Forelimb muscle (tissue), 1 donor: ENCODE measurements around the gene PDE6G. TPM values are rescaled to one million over a fixed set of nuclear protein-coding genes. Genes with fewer than 3 reads are reported as not detected.

Source experiments
- DNase-seq: peaks from one replicate; pipeline ENCODE4 v3.0.0-alpha.2; 2013; ENCODE audit warnings: low read depth
- polyA plus RNA-seq: library from polyadenylated mRNA; unstranded; fragments of 120-200 nt; gene quantifications from one replicate; pipeline ENCODE4 v1.2.1, GENCODE V29; 2013; ENCODE audit not compliant: insufficient read length

PDE6G gene
- 3.9 TPM for polyA plus RNA-seq

DNA sequence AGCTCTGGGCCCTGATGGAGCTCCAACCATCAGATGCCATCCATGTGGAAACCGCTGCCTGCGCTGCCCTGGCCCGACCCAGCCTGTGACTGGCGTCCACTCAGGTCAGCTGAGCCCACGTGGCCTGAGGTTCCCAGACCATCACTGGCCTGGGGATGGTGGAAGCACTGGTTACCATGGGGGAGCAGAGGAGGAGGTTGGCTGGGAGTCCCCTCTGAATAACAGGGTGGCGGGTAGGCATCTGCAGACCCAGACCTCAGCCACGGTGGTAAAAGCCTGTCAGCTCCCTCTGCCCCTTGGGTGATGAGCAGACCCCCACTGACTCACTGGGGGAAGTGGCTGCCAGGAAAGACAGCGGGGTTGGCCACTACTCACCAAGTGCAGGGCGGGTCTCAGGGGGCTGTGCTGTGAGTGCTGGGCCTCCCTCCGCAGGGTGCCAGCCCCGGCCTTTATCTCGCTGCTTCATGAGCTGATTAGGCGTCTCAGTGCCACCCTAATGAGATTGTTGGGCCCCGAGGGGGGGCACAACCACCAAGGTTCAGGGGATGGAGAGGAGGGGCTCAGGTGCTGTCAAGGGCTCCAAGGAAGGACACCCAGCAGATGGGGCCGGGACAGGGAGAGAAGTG is at the start of gene PDE6G:
Gene PDE6G, minus strand, starts transcription at position 425 of the 626 bp plus-strand sequence. CDS start 3,237 bp downstream, outside the sequence.
- DNase-seq = no peak

GRCh38 chr17:81705518-81706231 is 49.3 kb upstream of the PDE6G start:
- no peak for DNase-seq

DNA sequence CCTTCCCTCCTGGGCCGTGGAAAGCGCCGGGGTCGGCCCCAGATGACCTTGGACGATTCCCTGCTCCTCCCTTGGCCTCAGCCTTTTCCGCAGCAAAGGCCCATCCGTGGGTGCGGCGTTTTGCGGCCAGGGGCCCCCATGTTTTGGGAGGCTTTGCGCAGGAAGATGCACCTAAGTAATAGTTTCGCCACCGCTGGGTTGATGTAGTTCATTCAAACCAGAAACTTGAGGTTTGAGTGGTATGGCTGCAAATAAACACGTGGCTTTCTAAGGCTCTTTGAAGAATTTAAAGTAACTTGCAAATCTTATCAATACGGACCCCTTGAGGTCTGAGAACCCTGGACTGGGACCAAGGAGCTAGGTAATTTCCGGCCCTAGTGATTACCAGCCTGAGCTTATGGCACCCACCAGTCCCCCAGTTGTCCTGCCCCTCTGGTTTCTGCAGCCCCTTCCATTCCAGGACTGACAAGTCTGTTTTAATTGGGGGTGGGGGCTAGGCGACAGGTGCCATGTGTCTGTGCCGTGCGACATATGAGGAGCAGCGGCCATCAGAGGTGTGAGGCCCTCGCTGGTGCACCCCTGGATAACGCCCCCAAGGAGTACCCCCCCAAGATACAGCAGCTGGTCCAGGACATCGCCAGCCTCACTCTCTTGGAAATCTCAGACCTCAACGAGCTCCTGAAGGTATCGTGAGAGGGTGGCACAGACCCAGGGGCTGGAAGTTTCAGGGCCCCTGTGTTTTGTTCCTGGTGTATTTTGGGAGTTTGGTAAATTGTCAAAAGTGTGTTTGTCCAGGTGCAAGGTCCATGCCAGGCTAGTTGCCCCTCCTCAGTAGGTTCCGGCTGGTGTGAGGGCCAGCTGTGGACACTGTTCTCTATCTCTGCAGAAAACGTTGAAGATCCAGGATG is 47.7 kb upstream of the PDE6G start:
- no peak for DNase-seq

DNA sequence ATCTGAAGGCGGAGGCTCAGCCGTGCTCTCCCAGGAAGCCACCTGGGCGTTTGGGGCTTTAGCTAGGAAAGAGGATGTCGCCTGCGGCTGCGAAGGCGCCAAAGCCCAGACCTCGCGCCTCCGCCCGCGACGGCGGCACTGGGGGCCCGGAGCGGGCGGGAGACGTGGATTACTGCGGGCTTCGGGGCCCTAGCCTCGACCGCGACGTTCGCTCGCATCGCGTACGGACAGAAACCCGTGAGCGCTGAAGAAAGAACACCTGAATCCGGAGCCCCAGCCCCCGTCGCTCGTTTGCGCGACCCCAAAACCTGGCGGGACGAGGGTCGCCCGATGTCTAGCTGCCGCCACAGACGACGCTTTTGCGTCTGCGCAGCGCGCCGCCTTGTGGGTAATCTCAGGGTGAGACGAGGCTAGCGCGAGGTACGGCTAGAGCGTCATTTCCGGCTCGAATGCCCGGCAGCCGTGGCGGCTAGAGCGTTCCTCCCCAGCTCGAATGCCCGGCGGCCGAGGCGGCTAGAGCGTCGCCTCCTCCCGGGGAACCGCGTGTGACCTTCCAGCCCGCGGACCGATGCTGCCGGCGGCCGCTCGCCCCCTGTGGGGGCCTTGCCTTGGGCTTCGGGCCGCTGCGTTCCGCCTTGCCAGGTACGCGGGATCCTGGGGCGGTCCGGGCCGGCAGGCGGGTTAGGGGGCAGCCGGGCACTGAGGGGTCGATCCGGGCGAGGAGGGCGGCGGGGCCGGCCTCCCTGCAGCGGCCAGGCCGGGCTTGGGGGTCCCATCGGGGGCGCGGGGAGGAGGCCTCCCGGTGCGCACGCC is 46.8 kb upstream of the PDE6G start, which contains the start of gene MRPL12:
Gene MRPL12, plus strand, starts transcription at position 434 of the 813 bp plus-strand sequence. Its CDS starts 135 bp downstream, at position 569.
- peak; percentile 90 for DNase-seq

DNA sequence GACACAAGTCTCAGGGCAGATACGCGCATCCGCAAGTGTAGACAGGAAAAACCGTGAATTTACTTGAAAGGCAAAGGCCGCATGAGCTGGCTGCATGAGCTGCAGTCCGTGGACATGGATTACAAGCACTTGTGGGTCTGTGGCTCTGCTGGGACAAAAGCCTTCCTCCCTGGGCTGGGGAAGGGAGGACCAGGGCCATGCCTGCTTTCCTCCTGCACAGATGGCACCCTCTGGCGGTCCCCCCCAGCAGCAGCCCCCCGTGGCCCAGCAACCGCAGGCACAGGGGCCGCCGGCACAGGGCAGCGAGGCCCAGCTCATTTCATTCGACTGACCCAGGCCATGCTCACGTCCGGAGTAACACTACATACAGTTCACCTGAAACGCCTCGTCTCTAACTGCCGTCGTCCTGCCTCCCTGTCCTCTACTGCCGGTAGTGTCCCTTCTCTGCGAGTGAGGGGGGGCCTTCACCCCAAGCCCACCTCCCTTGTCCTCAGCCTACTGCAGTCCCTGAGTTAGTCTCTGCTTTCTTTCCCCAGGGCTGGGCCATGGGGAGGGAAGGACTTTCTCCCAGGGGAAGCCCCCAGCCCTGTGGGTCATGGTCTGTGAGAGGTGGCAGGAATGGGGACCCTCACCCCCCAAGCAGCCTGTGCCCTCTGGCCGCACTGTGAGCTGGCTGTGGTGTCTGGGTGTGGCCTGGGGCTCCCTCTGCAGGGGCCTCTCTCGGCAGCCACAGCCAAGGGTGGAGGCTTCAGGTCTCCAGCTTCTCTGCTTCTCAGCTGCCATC is 45.1 kb upstream of the PDE6G start:
- DNase-seq = no peak

- DNase-seq = no peak
These were observed 44.3 kb upstream of the PDE6G start for GRCh38 chr17:81700353-81701287.

- no peak for DNase-seq
These were observed 41.1 kb upstream of the PDE6G start for GRCh38 chr17:81697261-81698044.

DNA sequence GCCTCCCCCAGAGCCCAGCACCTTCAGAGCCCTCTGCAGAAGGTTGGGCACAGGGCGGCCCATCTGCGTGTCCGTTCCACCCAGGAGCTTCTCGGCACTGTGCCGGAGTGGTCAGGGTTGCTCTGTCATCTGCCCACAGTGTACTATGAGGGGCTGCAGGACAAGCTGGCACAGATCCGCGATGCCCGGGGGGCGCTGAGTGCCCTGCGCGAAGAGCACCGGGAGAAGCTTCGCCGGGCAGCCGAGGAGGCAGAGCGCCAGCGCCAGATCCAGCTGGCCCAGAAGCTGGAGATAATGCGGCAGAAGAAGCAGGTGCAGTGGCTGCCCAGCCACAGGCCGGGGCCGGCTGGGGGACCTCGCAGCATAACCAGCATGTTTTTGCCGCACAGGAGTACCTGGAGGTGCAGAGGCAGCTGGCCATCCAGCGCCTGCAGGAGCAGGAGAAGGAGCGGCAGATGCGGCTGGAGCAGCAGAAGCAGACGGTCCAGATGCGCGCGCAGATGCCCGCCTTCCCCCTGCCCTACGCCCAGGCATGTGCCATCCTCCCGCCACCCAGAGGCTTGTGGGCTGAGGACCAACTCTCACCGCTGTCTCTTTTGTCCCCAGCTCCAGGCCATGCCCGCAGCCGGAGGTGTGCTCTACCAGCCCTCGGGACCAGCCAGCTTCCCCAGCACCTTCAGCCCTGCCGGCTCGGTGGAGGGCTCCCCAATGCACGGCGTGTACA is 40.0 kb upstream of the PDE6G start:
- DNase-seq = no peak

DNA sequence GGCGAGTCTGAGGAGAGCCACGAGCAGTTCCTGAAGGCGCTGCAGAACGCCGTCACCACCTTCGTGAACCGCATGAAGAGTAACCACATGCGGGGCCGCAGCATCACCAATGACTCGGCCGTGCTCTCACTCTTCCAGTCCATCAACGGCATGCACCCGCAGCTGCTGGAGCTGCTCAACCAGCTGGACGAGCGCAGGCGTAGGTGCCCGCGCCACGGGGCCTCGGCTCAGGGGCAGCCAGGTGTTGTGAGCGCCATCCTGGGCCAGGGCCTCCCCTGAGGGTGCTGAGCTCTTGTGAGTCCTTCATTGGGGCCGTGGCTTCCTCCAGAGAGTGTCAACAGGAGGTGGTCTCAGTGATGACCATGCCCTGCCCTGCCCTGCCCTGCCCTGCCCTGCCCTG is 39.5 kb upstream of the PDE6G start:
- no peak for DNase-seq

GRCh38 chr17:81695211-81695610 is 38.9 kb upstream of the PDE6G start:
- DNase-seq = no peak

- DNase-seq = no peak
These were observed 38.5 kb upstream of the PDE6G start for GRCh38 chr17:81694810-81695209.

- no peak for DNase-seq
These were observed 37.3 kb upstream of the PDE6G start for GRCh38 chr17:81693509-81694210.

DNA sequence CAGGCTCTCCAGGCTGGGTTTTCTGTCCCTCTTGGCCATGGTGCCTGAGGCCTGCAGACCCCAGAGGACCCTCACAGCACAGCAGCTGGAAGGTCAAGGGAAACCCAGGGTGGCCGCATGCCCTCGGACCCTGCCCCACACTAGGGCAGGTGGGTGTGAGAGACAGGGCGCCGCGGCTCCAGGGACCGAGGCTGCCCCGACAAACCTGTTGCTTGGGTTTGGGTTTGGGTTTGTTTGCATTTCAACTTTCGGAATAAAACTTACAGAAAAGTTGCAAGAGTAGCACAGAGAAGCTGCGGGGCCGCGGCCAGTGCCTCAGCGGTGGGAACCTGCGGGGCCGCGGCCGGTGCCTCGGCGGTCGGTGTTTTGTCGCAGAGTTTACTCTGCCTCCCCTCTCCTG is 35.3 kb upstream of the PDE6G start:
- no peak for DNase-seq

- DNase-seq = no peak
These were observed 34.9 kb upstream of the PDE6G start for GRCh38 chr17:81691196-81691595.

- DNase-seq = no peak
These were observed 34.2 kb upstream of the PDE6G start for GRCh38 chr17:81690549-81690948.

DNA sequence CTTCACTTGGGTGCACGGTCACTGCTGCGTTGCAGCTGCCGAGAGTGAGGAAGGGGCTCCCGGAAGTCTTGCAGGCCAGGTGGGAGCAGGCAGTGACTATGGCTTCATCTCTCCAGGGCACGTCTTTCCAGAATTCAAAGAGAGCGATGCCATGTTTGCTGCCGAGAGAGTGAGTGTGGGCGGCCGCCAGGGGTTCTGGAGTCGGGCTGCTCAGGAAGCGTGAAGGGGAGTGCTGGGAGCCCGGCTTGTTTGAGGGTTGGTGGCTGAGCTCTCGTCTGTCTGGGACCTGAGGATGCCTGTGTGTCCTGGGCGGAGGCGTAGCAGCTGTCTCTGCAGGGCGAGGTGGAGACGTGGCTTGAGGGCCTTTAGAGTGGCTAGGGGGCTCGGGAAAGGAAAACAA is 33.7 kb upstream of the PDE6G start:
- no peak for DNase-seq

DNA sequence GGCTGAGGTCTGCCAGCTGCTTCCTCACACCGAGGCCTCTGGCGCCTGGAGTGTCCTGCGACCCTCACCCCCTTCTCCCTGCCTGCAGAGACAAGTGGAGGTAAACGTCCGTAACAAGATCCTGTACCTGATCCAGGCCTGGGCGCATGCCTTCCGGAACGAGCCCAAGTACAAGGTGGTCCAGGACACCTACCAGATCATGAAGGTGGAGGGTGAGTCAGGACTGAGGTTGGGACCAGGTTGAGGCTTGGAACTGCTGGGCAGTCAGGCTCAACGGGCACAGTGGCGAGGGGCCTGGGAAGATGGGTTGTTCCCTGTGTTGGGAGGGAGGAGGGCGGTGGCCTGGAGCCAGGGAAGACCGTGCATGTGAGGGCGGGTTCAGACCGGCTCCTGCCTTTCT is 32.3 kb upstream of the PDE6G start:
- DNase-seq = no peak
